Measurements from ENCODE around the gene DNAAF5. TPM values are rescaled to one million over a fixed set of nuclear protein-coding genes. Genes with fewer than 3 reads are reported as not detected.

DNAAF5 gene
- total and polyA plus RNA-seq, 2 donors (not counting 1 experiment from before 2014, with no cell fraction given) = 13.1 to 14.2 TPM

- Histone ChIP-seq H3K36me3 (ENCODE audit: control insufficient read depth, insufficient read depth, low read length) (peaks cover 9% of the 10 kb centered on the region), H4K20me1 (ENCODE audit: control insufficient read depth, extremely low read depth, insufficient read depth, low read length) (peaks cover 3% of the 10 kb centered on the region), H3K9me3 (ENCODE audit: control insufficient read depth, insufficient read depth, low read depth, low read length) (no peaks in the 10 kb centered on the region), H3K4me3 (replicated peaks in 1 of 4; ENCODE audit: control extremely low read depth in 1 of 4, insufficient read depth in 1 of 4, low read depth in 3 of 4, low read length in 4 of 4) (peak overlapping the region in 1 of 4 experiments; percentile 2), H3K79me2 (ENCODE audit: control insufficient read depth, insufficient read depth, low read length) (peaks cover 89% of the 10 kb centered on the region), H3K9ac (ENCODE audit: insufficient read depth, low read length) (no peak overlapping the region), H3K4me1 (ENCODE audit: control insufficient read depth, extremely low read depth, insufficient read depth, low read length) (peaks cover 17% of the 10 kb centered on the region), H2AFZ (ENCODE audit: low read length) (no peak overlapping the region), H3K27ac (ENCODE audit: insufficient read depth, low read length) (peak overlapping the region; percentile 77), H3K27me3 (ENCODE audit: control insufficient read depth, insufficient read depth, low read length) (no peaks in the 10 kb centered on the region), H3K4me2 (ENCODE audit: extremely low read depth, insufficient read depth, low read length) (peak overlapping the region; percentile 15)
- no peak for TF ChIP-seq EZH2 (IDR thresholded peaks at IDR 0.05; ENCODE audit: low read length, missing control alignments)
- TF ChIP-seq, protein P1, sequence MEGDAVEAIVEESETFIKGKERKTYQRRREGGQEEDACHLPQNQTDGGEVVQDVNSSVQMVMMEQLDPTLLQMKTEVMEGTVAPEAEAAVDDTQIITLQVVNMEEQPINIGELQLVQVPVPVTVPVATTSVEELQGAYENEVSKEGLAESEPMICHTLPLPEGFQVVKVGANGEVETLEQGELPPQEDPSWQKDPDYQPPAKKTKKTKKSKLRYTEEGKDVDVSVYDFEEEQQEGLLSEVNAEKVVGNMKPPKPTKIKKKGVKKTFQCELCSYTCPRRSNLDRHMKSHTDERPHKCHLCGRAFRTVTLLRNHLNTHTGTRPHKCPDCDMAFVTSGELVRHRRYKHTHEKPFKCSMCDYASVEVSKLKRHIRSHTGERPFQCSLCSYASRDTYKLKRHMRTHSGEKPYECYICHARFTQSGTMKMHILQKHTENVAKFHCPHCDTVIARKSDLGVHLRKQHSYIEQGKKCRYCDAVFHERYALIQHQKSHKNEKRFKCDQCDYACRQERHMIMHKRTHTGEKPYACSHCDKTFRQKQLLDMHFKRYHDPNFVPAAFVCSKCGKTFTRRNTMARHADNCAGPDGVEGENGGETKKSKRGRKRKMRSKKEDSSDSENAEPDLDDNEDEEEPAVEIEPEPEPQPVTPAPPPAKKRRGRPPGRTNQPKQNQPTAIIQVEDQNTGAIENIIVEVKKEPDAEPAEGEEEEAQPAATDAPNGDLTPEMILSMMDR (conservative IDR thresholded peaks at IDR 0.05 in 1 of 2, IDR thresholded peaks at IDR 0.05 in 1 of 2; ENCODE audit: low read depth in 1 of 2, low read length in 2 of 2) = no peak
- peak; percentile 61 to 62 for DNase-seq (ENCODE audit: low read depth in 2 of 2)
These were observed 98.9 kb downstream of the DNAAF5 start for GRCh38 chr7:825386-825785.

DNA sequence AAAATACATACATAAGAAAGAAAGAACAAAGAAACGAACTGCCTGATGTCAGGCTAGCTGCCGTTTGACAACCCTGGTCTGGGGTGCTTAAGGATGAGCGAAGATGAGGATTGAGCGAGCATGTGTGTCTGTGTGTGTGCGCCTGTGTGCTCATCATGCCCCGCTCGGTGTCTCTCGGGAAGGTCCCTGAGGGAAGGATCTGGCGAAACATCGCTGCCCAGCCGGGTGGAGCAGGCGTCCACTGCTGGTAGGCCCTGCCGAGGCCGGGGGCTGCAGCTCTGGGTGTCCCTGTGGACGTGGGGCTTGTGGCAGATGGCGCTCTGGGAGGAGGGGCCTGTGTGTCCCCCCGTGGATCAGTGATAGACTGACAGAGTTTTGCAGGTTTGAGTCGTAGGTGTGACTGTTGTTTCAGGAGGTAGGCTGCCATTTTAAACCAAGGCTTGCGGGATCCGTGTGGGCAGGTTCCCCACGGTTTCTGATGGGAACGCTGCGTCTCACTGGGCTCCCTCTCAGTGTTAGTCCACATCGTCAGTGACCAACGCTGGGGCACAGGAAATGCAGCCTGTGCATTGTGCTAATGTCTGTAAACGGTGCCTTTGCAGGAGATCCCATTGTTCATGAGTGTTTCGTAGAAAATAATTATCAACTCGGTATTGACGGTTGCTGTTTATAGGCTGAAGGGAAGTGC, 99.9 kb downstream of the DNAAF5 start:
- Histone ChIP-seq H3K27ac (ENCODE audit: insufficient read depth, low read length) (peak overlapping the region; percentile 77), H4K20me1 (ENCODE audit: control insufficient read depth, extremely low read depth, insufficient read depth, low read length) (no peaks in the 10 kb centered on the region), H3K27me3 (ENCODE audit: control insufficient read depth, insufficient read depth, low read length) (no peaks in the 10 kb centered on the region), H3K4me3 (replicated peaks in 1 of 4; ENCODE audit: control extremely low read depth in 1 of 4, insufficient read depth in 1 of 4, low read depth in 3 of 4, low read length in 4 of 4) (no peak overlapping the region), H3K9ac (ENCODE audit: insufficient read depth, low read length) (peak overlapping the region; percentile 40), H3K79me2 (ENCODE audit: control insufficient read depth, insufficient read depth, low read length) (peaks cover 86% of the 10 kb centered on the region), H2AFZ (ENCODE audit: low read length) (no peak overlapping the region), H3K9me3 (ENCODE audit: control insufficient read depth, insufficient read depth, low read depth, low read length) (no peaks in the 10 kb centered on the region), H3K4me1 (ENCODE audit: control insufficient read depth, extremely low read depth, insufficient read depth, low read length) (peaks cover 17% of the 10 kb centered on the region), H3K4me2 (ENCODE audit: extremely low read depth, insufficient read depth, low read length) (peak overlapping the region; percentile 57), H3K36me3 (ENCODE audit: control insufficient read depth, insufficient read depth, low read length) (peaks cover 9% of the 10 kb centered on the region)
- no peak for TF ChIP-seq EZH2 (IDR thresholded peaks at IDR 0.05; ENCODE audit: low read length, missing control alignments)
- TF ChIP-seq, protein P1 (conservative IDR thresholded peaks at IDR 0.05 in 1 of 2, IDR thresholded peaks at IDR 0.05 in 1 of 2; ENCODE audit: low read depth in 1 of 2, low read length in 2 of 2) = no peak
- no peak for DNase-seq (ENCODE audit: low read depth in 2 of 2)

GRCh38 chr7:828793-829561, 102.5 kb downstream of the DNAAF5 start:
- Histone ChIP-seq H2AFZ (ENCODE audit: low read length) (no peak overlapping the region), H3K4me1 (ENCODE audit: control insufficient read depth, extremely low read depth, insufficient read depth, low read length) (peaks cover 26% of the 10 kb centered on the region), H3K27me3 (ENCODE audit: control insufficient read depth, insufficient read depth, low read length) (no peaks in the 10 kb centered on the region), H4K20me1 (ENCODE audit: control insufficient read depth, extremely low read depth, insufficient read depth, low read length) (no peaks in the 10 kb centered on the region), H3K79me2 (ENCODE audit: control insufficient read depth, insufficient read depth, low read length) (peaks cover 81% of the 10 kb centered on the region), H3K9me3 (ENCODE audit: control insufficient read depth, insufficient read depth, low read depth, low read length) (no peaks in the 10 kb centered on the region), H3K36me3 (ENCODE audit: control insufficient read depth, insufficient read depth, low read length) (peaks cover 1% of the 10 kb centered on the region), H3K27ac (ENCODE audit: insufficient read depth, low read length) (no peak overlapping the region), H3K4me2 (ENCODE audit: extremely low read depth, insufficient read depth, low read length) (no peak overlapping the region), H3K9ac (ENCODE audit: insufficient read depth, low read length) (no peak overlapping the region), H3K4me3 (replicated peaks in 1 of 4; ENCODE audit: control extremely low read depth in 1 of 4, insufficient read depth in 1 of 4, low read depth in 3 of 4, low read length in 4 of 4) (no peak overlapping the region)
- TF ChIP-seq, protein P1 (conservative IDR thresholded peaks at IDR 0.05 in 1 of 2, IDR thresholded peaks at IDR 0.05 in 1 of 2; ENCODE audit: low read depth in 1 of 2, low read length in 2 of 2) = no peak
- TF ChIP-seq EZH2 (IDR thresholded peaks at IDR 0.05; ENCODE audit: low read length, missing control alignments) = no peak
- no peak for DNase-seq (ENCODE audit: low read depth in 2 of 2)

Measured in fibroblast of lung (primary cell).